ENCODE measurements around the gene TOGARAM1.
A peak's percentile ranks its signal among the peaks of the same experiment; 100 is the strongest.
"Not testable (repeated sequence)": the region's sequence is repeated elsewhere in the genome, so short reads cannot be mapped to it uniquely, and the experiment has no call there.

TOGARAM1 gene

GRCh38 chr14:45065956-45066355, 104.0 kb downstream of the TOGARAM1 start:
- no peaks in the 10 kb centered on the region for H3K79me2 ChIP-seq (ENCODE audit: control insufficient read depth, insufficient read depth, low read length, unreplicated experiment)
- H3K27ac ChIP-seq (ENCODE audit: low read depth, low read length): no peak overlapping the region
- 0 out of 2 replicates have a peak, but pooled peaks cover 5% of the 10 kb centered on the region for H3K36me3 ChIP-seq (ENCODE audit: insufficient read depth, low read length)
- H3K4me1 ChIP-seq (ENCODE audit: control insufficient read depth, insufficient read depth, low read length, unreplicated experiment): no peaks in the 10 kb centered on the region
- no peak overlapping the region for H2AFZ ChIP-seq (ENCODE audit: low read length, unreplicated experiment)
- no peaks in the 10 kb centered on the region for H3K27me3 ChIP-seq (ENCODE audit: insufficient read depth, low read length)
- H3K4me3 ChIP-seq (ENCODE audit: low read depth, low read length): no peak overlapping the region

DNA sequence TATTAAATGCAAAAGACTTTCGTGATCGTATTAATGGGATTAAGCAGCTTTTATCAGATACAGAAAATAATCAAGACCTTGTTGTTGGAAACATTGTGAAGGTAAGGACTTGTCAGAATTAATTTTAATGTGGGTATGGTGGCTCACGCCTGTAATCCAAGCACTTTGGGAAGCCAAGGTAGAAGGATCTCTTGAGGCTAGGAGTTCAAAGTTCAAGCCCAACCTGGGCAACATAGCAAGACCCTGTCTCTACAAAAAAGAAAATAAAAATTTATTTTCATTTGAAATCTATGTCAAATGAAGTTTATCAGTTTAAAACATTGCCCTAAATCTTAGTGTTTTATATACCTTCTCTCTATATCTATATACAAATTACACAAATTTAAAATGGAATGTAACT, 104.7 kb downstream of the TOGARAM1 start:
- H3K36me3 ChIP-seq (ENCODE audit: insufficient read depth, low read length): 0 out of 2 replicates have a peak, but pooled peaks cover 5% of the 10 kb centered on the region
- no peaks in the 10 kb centered on the region for H3K27me3 ChIP-seq (ENCODE audit: insufficient read depth, low read length)
- no peak overlapping the region for H2AFZ ChIP-seq (ENCODE audit: low read length, unreplicated experiment)
- H3K79me2 ChIP-seq (ENCODE audit: control insufficient read depth, insufficient read depth, low read length, unreplicated experiment): no peaks in the 10 kb centered on the region
- H3K4me1 ChIP-seq (ENCODE audit: control insufficient read depth, insufficient read depth, low read length, unreplicated experiment): no peaks in the 10 kb centered on the region
- H3K4me3 ChIP-seq (ENCODE audit: low read depth, low read length): no peak overlapping the region
- H3K27ac ChIP-seq (ENCODE audit: low read depth, low read length): no peak overlapping the region

DNA sequence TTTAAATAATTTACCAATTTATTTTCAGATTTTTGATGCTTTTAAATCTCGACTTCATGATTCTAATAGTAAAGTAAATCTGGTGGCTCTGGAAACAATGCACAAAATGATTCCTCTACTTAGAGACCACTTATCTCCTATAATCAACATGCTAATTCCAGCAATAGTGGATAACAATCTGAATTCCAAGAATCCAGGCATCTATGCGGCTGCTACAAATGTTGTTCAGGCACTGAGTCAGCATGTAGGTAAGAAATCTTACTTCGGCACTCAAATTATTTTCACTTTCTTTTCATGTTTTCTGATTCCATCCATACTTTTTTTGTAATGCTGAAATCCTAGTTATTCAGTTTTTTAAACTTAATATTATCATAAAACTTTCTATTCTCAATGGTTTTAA, 106.4 kb downstream of the TOGARAM1 start:
- H3K27me3 ChIP-seq (ENCODE audit: insufficient read depth, low read length): no peaks in the 10 kb centered on the region
- no peaks in the 10 kb centered on the region for H3K79me2 ChIP-seq (ENCODE audit: control insufficient read depth, insufficient read depth, low read length, unreplicated experiment)
- H3K27ac ChIP-seq (ENCODE audit: low read depth, low read length): no peak overlapping the region
- 0 out of 2 replicates have a peak, but pooled peaks cover 2% of the 10 kb centered on the region for H3K36me3 ChIP-seq (ENCODE audit: insufficient read depth, low read length)
- H2AFZ ChIP-seq (ENCODE audit: low read length, unreplicated experiment): no peak overlapping the region
- H3K4me3 ChIP-seq (ENCODE audit: low read depth, low read length): no peak overlapping the region
- H3K4me1 ChIP-seq (ENCODE audit: control insufficient read depth, insufficient read depth, low read length, unreplicated experiment): no peaks in the 10 kb centered on the region

- H3K27me3 ChIP-seq (ENCODE audit: insufficient read depth, low read length): no peaks in the 10 kb centered on the region
- H3K79me2 ChIP-seq (ENCODE audit: control insufficient read depth, insufficient read depth, low read length, unreplicated experiment): no peaks in the 10 kb centered on the region
- peaks cover 6% of the 10 kb centered on the region for H3K36me3 ChIP-seq (ENCODE audit: insufficient read depth, low read length)
- no peak overlapping the region for H3K4me3 ChIP-seq (ENCODE audit: low read depth, low read length)
- no peak overlapping the region for H2AFZ ChIP-seq (ENCODE audit: low read length, unreplicated experiment)
- no peak overlapping the region for H3K27ac ChIP-seq (ENCODE audit: low read depth, low read length)
- no peaks in the 10 kb centered on the region for H3K4me1 ChIP-seq (ENCODE audit: control insufficient read depth, insufficient read depth, low read length, unreplicated experiment)
Observed at GRCh38 chr14:45070215-45070614, 108.2 kb downstream of the TOGARAM1 start.

DNA sequence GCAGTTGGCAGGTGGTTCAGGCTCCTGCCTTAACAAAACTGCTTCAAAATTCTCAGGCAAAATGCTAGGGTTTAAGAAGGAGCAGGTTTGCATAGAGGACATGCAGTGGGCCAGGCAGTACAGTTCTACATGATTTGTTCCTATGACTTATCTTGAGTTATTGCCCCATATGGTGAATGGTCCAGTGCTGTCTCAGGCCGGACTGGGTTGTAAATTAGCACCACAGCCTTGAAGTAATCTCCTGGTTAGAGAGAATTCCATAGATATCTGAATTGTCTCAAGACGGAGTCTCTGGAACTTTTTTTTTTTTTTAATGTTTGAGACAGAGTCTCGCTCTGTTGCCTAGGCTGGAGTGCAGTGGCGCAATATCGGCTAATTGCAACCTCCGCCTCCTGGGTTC, 110.1 kb downstream of the TOGARAM1 start:
- Histone ChIP-seq H3K27ac (ENCODE audit: low read depth, low read length) (no peak overlapping the region), H3K4me1 (ENCODE audit: control insufficient read depth, insufficient read depth, low read length, unreplicated experiment) (no peaks in the 10 kb centered on the region), H3K79me2 (ENCODE audit: control insufficient read depth, insufficient read depth, low read length, unreplicated experiment) (no peaks in the 10 kb centered on the region), H3K36me3 (ENCODE audit: insufficient read depth, low read length) (peaks cover 4% of the 10 kb centered on the region), H3K4me3 (ENCODE audit: low read depth, low read length) (no peak overlapping the region), H2AFZ (ENCODE audit: low read length, unreplicated experiment) (no peak overlapping the region), H3K27me3 (ENCODE audit: insufficient read depth, low read length) (no peaks in the 10 kb centered on the region)

DNA sequence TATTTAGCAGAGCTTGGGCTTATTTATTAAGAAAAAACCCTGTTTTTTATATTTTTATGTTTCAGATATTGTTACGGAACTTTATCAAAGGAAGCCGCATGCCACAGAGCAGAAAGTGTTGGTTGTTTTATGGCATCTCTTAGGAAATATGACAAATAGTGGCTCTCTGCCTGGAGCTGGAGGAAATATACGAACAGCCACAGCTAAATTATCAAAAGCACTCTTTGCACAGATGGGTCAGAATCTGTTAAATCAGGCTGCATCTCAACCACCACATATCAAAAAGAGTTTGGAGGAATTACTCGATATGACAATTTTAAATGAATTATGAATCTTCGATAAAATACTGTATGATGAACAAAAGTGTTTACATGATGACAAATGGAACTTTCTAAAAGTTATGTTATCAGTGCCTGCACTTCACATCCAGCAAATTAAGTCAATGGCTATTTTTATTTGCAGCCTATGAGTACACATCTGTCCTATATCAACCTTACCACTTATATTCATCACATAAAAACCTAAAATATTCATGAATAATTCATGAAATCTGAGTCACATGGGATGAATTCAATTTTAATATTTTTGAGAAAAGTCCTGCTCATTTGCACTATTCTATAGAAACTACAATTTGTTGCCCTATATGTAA, 111.4 kb downstream of the TOGARAM1 start:
- Histone ChIP-seq H3K27me3 (ENCODE audit: insufficient read depth, low read length) (no peaks in the 10 kb centered on the region), H3K4me3 (ENCODE audit: low read depth, low read length) (no peak overlapping the region), H3K4me1 (ENCODE audit: control insufficient read depth, insufficient read depth, low read length, unreplicated experiment) (no peaks in the 10 kb centered on the region), H3K36me3 (ENCODE audit: insufficient read depth, low read length) (peaks cover 4% of the 10 kb centered on the region), H3K79me2 (ENCODE audit: control insufficient read depth, insufficient read depth, low read length, unreplicated experiment) (no peaks in the 10 kb centered on the region), H3K27ac (ENCODE audit: low read depth, low read length) (no peak overlapping the region), H2AFZ (ENCODE audit: low read length, unreplicated experiment) (no peak overlapping the region)

- peaks cover 4% of the 10 kb centered on the region for H3K36me3 ChIP-seq (ENCODE audit: insufficient read depth, low read length)
- H3K27ac ChIP-seq (ENCODE audit: low read depth, low read length): no peak overlapping the region
- H3K4me3 ChIP-seq (ENCODE audit: low read depth, low read length): no peak overlapping the region
- no peak overlapping the region for H2AFZ ChIP-seq (ENCODE audit: low read length, unreplicated experiment)
- no peaks in the 10 kb centered on the region for H3K79me2 ChIP-seq (ENCODE audit: control insufficient read depth, insufficient read depth, low read length, unreplicated experiment)
- H3K27me3 ChIP-seq (ENCODE audit: insufficient read depth, low read length): no peaks in the 10 kb centered on the region
- no peaks in the 10 kb centered on the region for H3K4me1 ChIP-seq (ENCODE audit: control insufficient read depth, insufficient read depth, low read length, unreplicated experiment)
Observed at GRCh38 chr14:45078323-45078722, 116.3 kb downstream of the TOGARAM1 start.

- not testable (repeated sequence) for H2AFZ ChIP-seq (ENCODE audit: low read length, unreplicated experiment); H3K4me1 ChIP-seq (ENCODE audit: control insufficient read depth, insufficient read depth, low read length, unreplicated experiment); H3K27ac ChIP-seq (ENCODE audit: low read depth, low read length); H3K36me3 ChIP-seq (ENCODE audit: insufficient read depth, low read length); H3K4me3 ChIP-seq (ENCODE audit: low read depth, low read length); H3K27me3 ChIP-seq (ENCODE audit: insufficient read depth, low read length)
- H3K79me2 ChIP-seq (ENCODE audit: control insufficient read depth, insufficient read depth, low read length, unreplicated experiment): peaks cover 16% of the 10 kb centered on the region
Observed at GRCh38 chr14:45080416-45080968, 118.5 kb downstream of the TOGARAM1 start.

DNA sequence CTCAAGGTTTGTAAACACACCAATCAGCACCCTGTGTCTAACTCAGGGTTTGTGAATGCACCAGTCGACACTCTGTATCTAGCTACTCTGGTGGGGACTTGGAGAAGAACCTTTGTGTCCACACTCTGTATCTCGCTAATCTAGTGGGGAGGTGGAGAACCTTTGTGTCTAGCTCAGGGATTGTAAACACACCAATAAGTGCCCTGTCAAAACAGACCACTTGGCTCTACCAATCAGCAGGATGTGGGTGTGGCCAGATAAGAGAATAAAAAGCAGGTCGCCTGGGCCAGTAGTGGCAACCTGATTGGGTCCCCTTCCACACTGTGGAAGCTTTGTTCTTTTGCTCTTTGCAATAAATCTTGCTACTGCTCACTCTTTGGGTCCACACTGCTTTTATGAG, 119.1 kb downstream of the TOGARAM1 start:
- H3K36me3 ChIP-seq (ENCODE audit: insufficient read depth, low read length); H2AFZ ChIP-seq (ENCODE audit: low read length, unreplicated experiment); H3K4me1 ChIP-seq (ENCODE audit: control insufficient read depth, insufficient read depth, low read length, unreplicated experiment); H3K27ac ChIP-seq (ENCODE audit: low read depth, low read length); H3K4me3 ChIP-seq (ENCODE audit: low read depth, low read length); H3K27me3 ChIP-seq (ENCODE audit: insufficient read depth, low read length): not testable (repeated sequence)
- peaks cover 22% of the 10 kb centered on the region for H3K79me2 ChIP-seq (ENCODE audit: control insufficient read depth, insufficient read depth, low read length, unreplicated experiment)

DNA sequence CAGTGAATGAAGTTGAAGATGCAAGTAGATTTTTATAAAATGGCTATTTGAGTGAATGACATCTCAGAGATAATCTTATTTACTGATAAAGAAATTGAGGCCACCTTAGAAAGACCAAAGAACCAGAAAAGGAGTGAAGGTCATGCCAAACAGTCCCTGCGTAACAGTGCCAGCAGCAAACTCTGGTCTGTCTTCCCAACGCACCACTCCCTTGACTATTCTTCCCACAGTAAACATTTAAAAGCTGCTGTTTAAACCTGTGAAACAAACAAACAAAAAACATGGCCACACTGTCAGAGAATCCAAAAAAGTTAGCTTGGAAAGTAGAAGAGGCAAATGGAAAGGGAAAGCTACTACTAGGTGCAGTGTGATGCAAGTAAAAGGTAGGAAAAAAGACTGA, 120.4 kb downstream of the TOGARAM1 start:
- H3K27ac ChIP-seq (ENCODE audit: low read depth, low read length): no peak overlapping the region
- H3K36me3 ChIP-seq (ENCODE audit: insufficient read depth, low read length): no peaks in the 10 kb centered on the region
- H3K27me3 ChIP-seq (ENCODE audit: insufficient read depth, low read length): no peaks in the 10 kb centered on the region
- H2AFZ ChIP-seq (ENCODE audit: low read length, unreplicated experiment): no peak overlapping the region
- peaks cover 35% of the 10 kb centered on the region for H3K79me2 ChIP-seq (ENCODE audit: control insufficient read depth, insufficient read depth, low read length, unreplicated experiment)
- H3K4me1 ChIP-seq (ENCODE audit: control insufficient read depth, insufficient read depth, low read length, unreplicated experiment): peaks cover 4% of the 10 kb centered on the region
- H3K4me3 ChIP-seq (ENCODE audit: low read depth, low read length): no peak overlapping the region

GRCh38 chr14:45083617-45083975, 121.6 kb downstream of the TOGARAM1 start:
- Histone ChIP-seq H2AFZ (ENCODE audit: low read length, unreplicated experiment) (peak overlapping the region; percentile 93), H3K27me3 (ENCODE audit: insufficient read depth, low read length) (no peaks in the 10 kb centered on the region), H3K4me3 (ENCODE audit: low read depth, low read length) (peak overlapping the region; percentile 96), H3K36me3 (ENCODE audit: insufficient read depth, low read length) (no peaks in the 10 kb centered on the region), H3K27ac (ENCODE audit: low read depth, low read length) (no peak overlapping the region), H3K4me1 (ENCODE audit: control insufficient read depth, insufficient read depth, low read length, unreplicated experiment) (peaks cover 12% of the 10 kb centered on the region), H3K79me2 (ENCODE audit: control insufficient read depth, insufficient read depth, low read length, unreplicated experiment) (peaks cover 46% of the 10 kb centered on the region)

All from ACC112 (cell line).